Sigmoid colon (tissue), 7 donors: Measurements from ENCODE around the gene UBR3. TPM values are rescaled to one million over a fixed set of nuclear protein-coding genes. Genes with fewer than 3 reads are reported as not detected.

Experiments
- DNase-seq: peaks from one replicate; pipeline ENCODE4 v3.0.0-alpha.2; 2019
- H3K27ac ChIP-seq, 4 donors: fragments of 200-600 bp; sonication (generic); one replicate each; pipeline ENCODE4 v1.5.1; 2016 to 2019; ENCODE audit warnings: mild to moderate bottlenecking in 1 of 4
- H3K27me3 ChIP-seq, 3 donors: fragments of 200-600 bp; sonication (generic); one replicate each; pipeline ENCODE4 v1.5.1; 2019; ENCODE audit warnings: mild to moderate bottlenecking in 1 of 3
- H3K36me3 ChIP-seq, 4 donors: fragments of 200-600 bp; sonication (generic); one replicate each; pipeline ENCODE4 v1.5.1; 2016 to 2019
- H3K4me1 ChIP-seq, 4 donors: fragments of 200-600 bp; sonication (generic); one replicate each; pipeline ENCODE4 v1.5.1; 2017 to 2019
- H3K4me3 ChIP-seq, 4 donors: fragments of 200-600 bp; sonication (generic); one replicate each; pipeline ENCODE4 v1.5.1; 2017 to 2019; ENCODE audit warnings: mild to moderate bottlenecking in 2 of 4, moderate library complexity in 1 of 4
- H3K9me3 ChIP-seq, 4 donors: fragments of 200-600 bp in 3 of 4; sonication (generic) in 3 of 4; one replicate each; pipeline versions ENCODE4 v1.5.1 to v1.6.1; 2013 to 2019
- EP300 ChIP-seq, 4 donors: sonication (generic); formaldehyde crosslinking; IDR thresholded peaks; one replicate each; pipeline ENCODE4 v1.6.1; 2017; ENCODE audit warnings: antibody characterized with exemption in 4 of 4
- POLR2A ChIP-seq, 2 donors: fragments of 450-650 bp; IDR thresholded peaks; one replicate each; pipeline ENCODE4 v1.6.1; 2016; ENCODE audit warnings: antibody characterized with exemption in 2 of 2, mild to moderate bottlenecking in 2 of 2, moderate library complexity in 2 of 2
- POLR2AphosphoS5 ChIP-seq, 4 donors: sonication (generic); formaldehyde crosslinking; IDR thresholded peaks; one replicate each; pipeline ENCODE4 v1.6.1; 2017; ENCODE audit warnings: antibody characterized with exemption in 4 of 4
- WGBS, 2 donors: extraction: QIAGEN DNeasy Blood & Tissue Kit; methylation state at CpG; one replicate each; pipeline ENCODE4 v1.1.7; 2013; 5-methylcytosine and 5-hydroxymethylcytosine counted together
- intact Hi-C: fragments of 100-400 bp; cut with DNase I; formaldehyde crosslinking; loops from one replicate; pipeline ENCODE4 v1.15.1; 2023
- polyA plus RNA-seq, 3 donors: library from polyadenylated mRNA; stranded (reverse); fragments of 200-250 nt; gene quantifications; one replicate each; pipeline ENCODE4 v1.2.3, GENCODE V29; 2013
- total RNA-seq, 4 donors: library from RNA; depleted of rRNA; stranded (reverse); fragments of >200 nt; gene quantifications; one replicate each; pipeline ENCODE4 v1.1.0, GENCODE V29; 2016
- TF ChIP-seq, protein P1 (sequence below), 4 experiments: fragments of 450-650 bp in 3 of 4; fragments of 200-600 bp in 1 of 4; IDR thresholded peaks; one replicate each; pipeline ENCODE4 v1.5.1; 2016 to 2019; ENCODE audit warnings: antibody characterized with exemption in 4 of 4, mild to moderate bottlenecking in 3 of 4, moderate library complexity in 2 of 4
- donor health status: healthy with polysubstance abuse.
- donor health status: Bipolar disorder and iron deficiency.
- donor health status: healthy.

UBR3 gene
- total and polyA plus RNA-seq, 7 donors = 4.2 to 101 (median 63.3) TPM

DNA sequence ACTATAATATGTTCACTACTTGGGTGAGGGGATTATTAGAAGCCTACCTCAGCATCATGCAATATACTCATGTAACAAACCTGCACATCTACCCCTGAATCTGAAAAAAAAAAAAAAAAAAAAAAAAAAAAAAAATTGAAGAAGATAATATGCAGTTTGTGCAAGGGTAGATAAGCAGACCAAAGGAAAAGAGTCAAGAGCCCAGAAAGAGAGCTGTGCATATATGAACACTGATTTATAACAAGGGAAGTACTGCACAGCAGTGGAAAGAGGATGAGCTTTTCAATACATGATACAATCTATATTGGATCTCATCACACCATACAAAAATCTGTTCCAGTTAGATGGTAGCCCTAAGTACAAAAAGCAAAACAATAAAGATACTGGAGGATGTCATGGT lies 268.1 kb downstream of the UBR3 start:
- H3K36me3 ChIP-seq = no peaks in the 10 kb centered on the region
- peaks cover 0 to under 1% (median 0%) of the 10 kb centered on the region in 4 donors for H3K4me1 ChIP-seq
- intact Hi-C loops = no loop called here
- H3K4me3 ChIP-seq = no peak overlapping the region
- TF ChIP-seq POLR2AphosphoS5 (IDR thresholded peaks at IDR 0.05) (no peak), EP300 (IDR thresholded peaks at IDR 0.05) (no peak), POLR2A (IDR thresholded peaks at IDR 0.05) (no peak)
- TF ChIP-seq, protein P1, sequence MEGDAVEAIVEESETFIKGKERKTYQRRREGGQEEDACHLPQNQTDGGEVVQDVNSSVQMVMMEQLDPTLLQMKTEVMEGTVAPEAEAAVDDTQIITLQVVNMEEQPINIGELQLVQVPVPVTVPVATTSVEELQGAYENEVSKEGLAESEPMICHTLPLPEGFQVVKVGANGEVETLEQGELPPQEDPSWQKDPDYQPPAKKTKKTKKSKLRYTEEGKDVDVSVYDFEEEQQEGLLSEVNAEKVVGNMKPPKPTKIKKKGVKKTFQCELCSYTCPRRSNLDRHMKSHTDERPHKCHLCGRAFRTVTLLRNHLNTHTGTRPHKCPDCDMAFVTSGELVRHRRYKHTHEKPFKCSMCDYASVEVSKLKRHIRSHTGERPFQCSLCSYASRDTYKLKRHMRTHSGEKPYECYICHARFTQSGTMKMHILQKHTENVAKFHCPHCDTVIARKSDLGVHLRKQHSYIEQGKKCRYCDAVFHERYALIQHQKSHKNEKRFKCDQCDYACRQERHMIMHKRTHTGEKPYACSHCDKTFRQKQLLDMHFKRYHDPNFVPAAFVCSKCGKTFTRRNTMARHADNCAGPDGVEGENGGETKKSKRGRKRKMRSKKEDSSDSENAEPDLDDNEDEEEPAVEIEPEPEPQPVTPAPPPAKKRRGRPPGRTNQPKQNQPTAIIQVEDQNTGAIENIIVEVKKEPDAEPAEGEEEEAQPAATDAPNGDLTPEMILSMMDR (IDR thresholded peaks at IDR 0.05) = no peak
- H3K27ac ChIP-seq = no peak overlapping the region
- no peaks in the 10 kb centered on the region for H3K9me3 ChIP-seq
- no peak for DNase-seq
- H3K27me3 ChIP-seq = no peaks in the 10 kb centered on the region

DNA sequence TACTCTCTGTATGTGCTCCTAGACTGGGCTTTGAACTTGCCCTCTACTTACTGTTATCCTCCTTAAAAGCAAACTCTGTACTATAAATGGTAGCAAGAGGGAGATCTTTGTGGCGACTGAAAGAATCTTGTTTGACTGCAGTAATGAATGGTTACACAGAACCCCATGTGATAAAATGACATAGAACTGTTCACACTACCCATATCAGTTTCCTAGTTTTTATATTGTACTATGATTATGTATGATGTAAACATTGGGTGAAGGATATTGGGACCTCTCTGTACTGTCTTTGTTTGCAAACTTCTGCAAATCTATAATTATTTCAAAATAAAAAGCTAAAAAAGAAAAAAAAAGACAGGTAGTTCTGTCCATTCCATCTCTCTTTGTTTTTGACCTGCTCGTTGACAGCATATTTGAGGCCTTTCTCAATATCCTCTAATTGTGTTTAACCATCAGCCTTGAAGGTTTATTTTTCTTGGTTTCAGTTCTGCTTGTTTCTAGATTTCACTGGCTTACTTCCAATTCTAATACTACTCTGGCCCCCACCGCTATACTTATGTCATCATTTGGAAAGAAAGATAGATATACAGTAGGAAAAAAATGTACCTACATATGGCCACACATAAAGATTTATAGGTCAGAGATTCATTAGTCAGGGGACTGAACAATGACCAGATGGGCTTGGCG lies 271.5 kb downstream of the UBR3 start:
- no peak for DNase-seq
- Histone ChIP-seq H3K27me3 (no peaks in the 10 kb centered on the region), H3K9me3 (no peaks in the 10 kb centered on the region), H3K27ac (no peak overlapping the region), H3K36me3 (no peaks in the 10 kb centered on the region), H3K4me1 (no peaks in the 10 kb centered on the region), H3K4me3 (no peak overlapping the region)
- TF ChIP-seq POLR2A (IDR thresholded peaks at IDR 0.05) = no peak
- TF ChIP-seq EP300 (IDR thresholded peaks at IDR 0.05) = no peak
- TF ChIP-seq, protein P1 (IDR thresholded peaks at IDR 0.05) = no peak
- no peak for TF ChIP-seq POLR2AphosphoS5 (IDR thresholded peaks at IDR 0.05)
- intact Hi-C loops = no loop called here
- WGBS, 2 donors = 81 to 85% methylated on average over 4 of the region's 4 CpGs

DNA sequence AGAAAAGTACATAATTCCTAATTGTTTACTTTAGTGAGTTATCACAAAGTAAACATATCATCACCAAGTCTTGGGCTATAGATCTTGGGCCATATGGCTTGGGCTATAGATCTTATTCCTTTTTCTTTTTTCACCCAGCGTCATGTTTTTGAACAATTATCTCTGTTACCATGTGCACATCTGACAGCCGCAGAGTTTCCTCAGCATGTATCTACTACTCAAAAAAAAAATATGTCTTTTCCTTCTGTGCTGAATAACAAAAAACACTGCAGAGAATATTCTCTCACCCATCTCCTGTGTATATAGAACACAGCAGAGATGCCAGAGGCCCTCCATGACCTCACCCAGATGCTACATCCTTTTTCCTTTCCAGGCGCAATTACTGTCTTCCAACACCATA lies 274.5 kb downstream of the UBR3 start:
- Histone ChIP-seq H3K36me3 (no peaks in the 10 kb centered on the region), H3K27me3 (no peaks in the 10 kb centered on the region), H3K4me1 (no peaks in the 10 kb centered on the region), H3K4me3 (no peak overlapping the region), H3K27ac (no peak overlapping the region), H3K9me3 (no peaks in the 10 kb centered on the region)
- no peak for DNase-seq
- TF ChIP-seq, protein P1 (IDR thresholded peaks at IDR 0.05) = no peak
- intact Hi-C loops = no loop called here
- 70 to 84% methylated on average over 3 of the region's 3 CpGs for WGBS, 2 donors

DNA sequence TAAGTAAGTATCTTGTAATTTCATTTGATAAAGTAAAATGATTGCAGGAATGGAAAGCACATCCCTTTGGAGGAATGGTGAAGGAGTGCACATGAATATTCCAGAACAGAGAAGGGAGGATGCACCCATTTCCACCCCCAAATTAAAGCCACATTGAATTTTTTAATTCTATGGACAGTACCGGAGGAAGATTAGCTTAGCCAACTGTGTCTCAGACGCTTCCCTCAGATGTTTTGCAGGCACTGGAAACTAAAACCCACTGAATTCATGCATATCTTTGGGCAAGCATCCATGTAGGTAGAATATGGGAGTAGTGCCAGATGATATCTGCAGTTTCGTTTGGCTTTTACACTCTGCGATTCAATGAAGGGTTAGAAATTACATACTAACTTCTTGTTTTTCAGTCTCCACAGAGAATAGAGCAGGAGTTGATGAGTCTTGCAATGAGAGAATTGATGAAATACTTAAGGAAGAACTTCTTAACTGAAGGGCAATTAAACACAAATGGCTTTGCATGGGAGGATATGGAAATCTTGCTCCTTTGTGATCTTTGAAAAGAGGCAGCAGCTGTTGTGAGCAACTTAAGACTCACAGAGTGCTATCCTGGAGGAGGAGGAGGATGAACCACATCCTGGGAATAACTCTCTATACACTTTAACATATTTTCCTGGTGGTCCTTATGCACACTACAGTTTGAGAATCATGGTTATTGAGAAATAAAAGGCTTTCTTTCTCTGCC lies 279.0 kb downstream of the UBR3 start:
- Histone ChIP-seq H3K36me3 (no peaks in the 10 kb centered on the region), H3K4me1 (no peaks in the 10 kb centered on the region), H3K9me3 (no peaks in the 10 kb centered on the region), H3K27me3 (no peaks in the 10 kb centered on the region), H3K4me3 (no peak overlapping the region), H3K27ac (no peak overlapping the region)
- no peak for DNase-seq
- 89 to 93% methylated on average over 4 of the region's 4 CpGs for WGBS, 2 donors
- intact Hi-C loops = no loop called here
- TF ChIP-seq POLR2AphosphoS5 (IDR thresholded peaks at IDR 0.05) (no peak), EP300 (IDR thresholded peaks at IDR 0.05) (no peak), POLR2A (IDR thresholded peaks at IDR 0.05) (no peak)
- TF ChIP-seq, protein P1 (IDR thresholded peaks at IDR 0.05) = no peak
